Limb (tissue), 2 donors: ENCODE measurements around the gene TMSB10.
"Not testable (repeated sequence)": the region's sequence is repeated elsewhere in the genome, so short reads cannot be mapped to it uniquely, and the experiment has no call there.

Source experiments
- DNase-seq, 2 donors: peaks; one replicate each; pipeline ENCODE4 v3.0.0-alpha.2; 2016; ENCODE audit errors: extremely low spot score in 2 of 2

The TMSB10 gene

DNA sequence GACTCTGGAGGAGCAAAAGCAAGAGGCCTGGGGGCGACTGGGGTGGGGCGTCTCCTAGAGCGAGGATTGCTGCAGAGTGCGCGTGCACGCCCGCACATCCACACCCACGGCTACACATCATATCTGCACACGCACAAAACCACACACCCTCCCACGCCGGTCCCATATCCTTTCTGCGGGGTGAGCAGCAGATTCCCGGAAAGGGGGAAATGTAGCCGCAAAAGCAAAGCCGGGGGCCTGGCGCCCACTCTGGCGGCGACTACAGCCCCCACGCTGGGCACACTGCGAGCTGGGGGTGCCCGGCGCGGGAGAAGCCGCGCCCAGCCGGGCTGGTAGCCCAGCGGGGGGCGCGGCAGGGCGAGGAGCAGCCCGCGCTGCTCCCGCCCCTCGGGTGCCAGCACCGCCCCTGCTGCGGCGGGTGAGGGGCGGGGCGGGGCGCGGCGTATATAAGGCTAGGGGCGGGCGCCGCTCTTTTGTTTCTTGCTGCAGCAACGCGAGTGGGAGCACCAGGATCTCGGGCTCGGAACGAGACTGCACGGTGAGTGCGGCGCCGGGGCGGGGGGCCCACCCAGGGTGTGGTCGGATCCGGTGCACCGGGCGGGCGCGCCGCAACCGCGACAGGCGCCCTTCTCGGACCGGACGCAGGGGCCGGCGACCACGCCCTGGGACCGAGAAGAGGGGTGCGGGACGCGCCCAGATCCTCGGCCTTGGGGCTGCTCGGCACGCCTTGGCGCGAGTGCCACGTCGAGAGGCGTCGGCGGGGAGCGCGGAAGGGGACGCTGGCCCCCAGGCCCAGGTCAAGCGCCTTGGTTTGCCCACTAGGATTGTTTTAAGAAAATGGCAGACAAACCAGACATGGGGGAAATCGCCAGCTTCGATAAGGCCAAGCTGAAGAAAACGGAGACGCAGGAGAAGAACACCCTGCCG is at the start of gene TMSB10:
TSS of gene TMSB10 (plus strand) at position 476 of the 927 bp plus-strand sequence.
- DNase-seq = peak; percentile 85 to 95

DNA sequence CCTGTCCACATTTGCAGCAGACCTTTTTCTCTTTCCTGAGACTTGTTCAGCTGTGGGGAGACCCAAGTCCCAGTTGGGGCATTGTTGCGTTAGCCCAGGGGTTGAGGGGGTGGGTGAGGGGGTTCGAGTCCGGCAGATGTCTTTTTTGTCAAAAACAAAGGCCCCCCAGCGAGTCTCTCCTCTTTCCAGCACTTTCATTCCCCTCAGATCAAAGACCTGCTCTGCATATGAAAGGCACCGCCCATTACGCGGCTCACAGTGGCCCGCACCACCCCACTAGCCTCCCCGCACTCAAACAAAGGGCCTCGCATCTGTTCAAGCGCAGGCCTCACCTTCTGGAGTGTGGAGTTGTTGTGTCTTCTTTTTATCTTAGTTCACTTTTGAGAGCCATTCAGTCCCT is 49.7 kb upstream of the TMSB10 start:
- DNase-seq = no peak

GRCh38 chr2:84856787-84857186 is 48.7 kb upstream of the TMSB10 start:
- no peak for DNase-seq

- DNase-seq = no peak
These were observed 47.9 kb upstream of the TMSB10 start for GRCh38 chr2:84857566-84857965.

DNA sequence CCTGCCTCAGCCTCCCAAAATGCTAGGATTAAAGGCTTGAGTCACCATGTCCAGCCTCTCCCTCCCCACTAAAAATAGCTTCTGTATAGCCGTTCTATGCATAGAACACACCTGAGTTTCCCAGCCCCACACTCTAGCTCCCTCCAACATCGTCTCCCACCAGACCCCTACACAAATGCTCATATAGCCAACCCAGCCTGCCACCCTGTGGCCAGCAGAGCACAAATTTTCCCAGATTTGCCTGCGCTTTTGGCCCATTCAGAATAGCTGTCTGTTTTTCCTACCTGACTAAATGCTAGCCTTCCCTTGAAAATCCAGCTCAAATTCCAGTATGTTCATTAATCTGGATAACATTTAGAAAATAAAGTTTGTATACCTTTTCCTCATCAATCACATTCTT is 47.3 kb upstream of the TMSB10 start:
- DNase-seq = no peak

GRCh38 chr2:84858937-84859336 is 46.5 kb upstream of the TMSB10 start:
- DNase-seq = no peak

DNA sequence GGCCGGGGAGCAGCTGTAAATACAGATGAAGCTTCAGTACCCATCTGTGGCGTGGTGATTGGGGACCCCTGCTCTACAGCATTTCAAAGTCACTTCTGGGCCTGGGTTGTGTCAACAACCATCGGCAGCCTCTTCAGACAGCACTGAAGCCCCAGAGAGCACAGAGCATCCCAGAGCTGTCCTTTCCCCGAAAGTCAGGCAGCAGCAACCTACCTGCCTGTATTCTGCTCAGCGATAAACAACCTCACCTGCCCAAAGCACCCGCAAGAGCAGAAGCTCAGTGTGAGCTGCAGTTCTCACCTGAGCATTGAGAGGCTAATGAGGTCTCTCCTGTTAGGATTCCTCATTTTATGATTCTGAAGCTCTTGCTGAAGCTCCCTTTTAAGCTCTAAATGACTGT is 43.9 kb upstream of the TMSB10 start:
- DNase-seq = no peak

- DNase-seq = no peak
These were observed 43.5 kb upstream of the TMSB10 start for GRCh38 chr2:84862006-84862405.

- no peak for DNase-seq
These were observed 40.2 kb upstream of the TMSB10 start for GRCh38 chr2:84865181-84865783.

- DNase-seq = no peak
These were observed 39.3 kb upstream of the TMSB10 start for GRCh38 chr2:84866122-84866521.

DNA sequence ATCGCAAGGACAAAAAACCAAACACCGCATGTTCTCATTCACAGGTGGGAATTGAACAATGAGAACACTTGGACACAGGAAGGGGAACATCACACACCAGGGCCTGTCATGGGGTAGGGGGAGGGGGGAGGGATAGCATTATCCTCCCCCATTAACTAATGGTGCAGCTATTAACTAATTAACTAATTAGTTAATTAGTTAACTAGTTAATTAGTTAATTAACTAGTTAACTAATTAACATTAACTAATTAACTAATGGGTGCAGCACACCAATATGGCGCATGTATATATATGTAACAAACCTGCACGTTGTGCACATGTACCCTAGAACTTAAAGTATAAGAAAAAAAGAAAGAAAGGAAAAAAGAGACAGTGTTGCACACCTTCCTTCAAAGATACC is 37.1 kb upstream of the TMSB10 start:
- DNase-seq = not testable (repeated sequence)

DNA sequence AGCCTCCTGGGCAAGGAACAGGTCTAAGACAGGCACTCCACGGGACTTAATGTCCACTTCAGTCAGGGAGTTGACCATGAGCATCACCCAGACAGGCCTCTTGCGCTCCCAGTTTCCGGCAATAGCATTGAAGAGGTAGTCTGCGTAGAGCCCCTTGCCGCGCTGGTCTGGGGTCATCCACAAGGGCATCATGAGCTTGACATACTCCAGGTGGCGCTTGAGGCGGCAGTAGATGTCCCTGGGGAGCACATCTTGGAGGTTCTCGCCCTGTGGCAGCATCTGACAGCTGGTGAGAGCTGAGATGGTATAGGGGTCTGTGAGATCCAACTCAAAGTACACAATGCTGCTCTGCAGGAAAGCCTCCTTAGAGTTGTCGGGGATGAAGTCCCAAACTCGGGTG is 35.1 kb upstream of the TMSB10 start:
- no peak for DNase-seq

GRCh38 chr2:84872691-84873090 is 32.8 kb upstream of the TMSB10 start:
- DNase-seq = not testable (repeated sequence)

GRCh38 chr2:84873350-84873749 is 32.1 kb upstream of the TMSB10 start:
- no peak for DNase-seq

DNA sequence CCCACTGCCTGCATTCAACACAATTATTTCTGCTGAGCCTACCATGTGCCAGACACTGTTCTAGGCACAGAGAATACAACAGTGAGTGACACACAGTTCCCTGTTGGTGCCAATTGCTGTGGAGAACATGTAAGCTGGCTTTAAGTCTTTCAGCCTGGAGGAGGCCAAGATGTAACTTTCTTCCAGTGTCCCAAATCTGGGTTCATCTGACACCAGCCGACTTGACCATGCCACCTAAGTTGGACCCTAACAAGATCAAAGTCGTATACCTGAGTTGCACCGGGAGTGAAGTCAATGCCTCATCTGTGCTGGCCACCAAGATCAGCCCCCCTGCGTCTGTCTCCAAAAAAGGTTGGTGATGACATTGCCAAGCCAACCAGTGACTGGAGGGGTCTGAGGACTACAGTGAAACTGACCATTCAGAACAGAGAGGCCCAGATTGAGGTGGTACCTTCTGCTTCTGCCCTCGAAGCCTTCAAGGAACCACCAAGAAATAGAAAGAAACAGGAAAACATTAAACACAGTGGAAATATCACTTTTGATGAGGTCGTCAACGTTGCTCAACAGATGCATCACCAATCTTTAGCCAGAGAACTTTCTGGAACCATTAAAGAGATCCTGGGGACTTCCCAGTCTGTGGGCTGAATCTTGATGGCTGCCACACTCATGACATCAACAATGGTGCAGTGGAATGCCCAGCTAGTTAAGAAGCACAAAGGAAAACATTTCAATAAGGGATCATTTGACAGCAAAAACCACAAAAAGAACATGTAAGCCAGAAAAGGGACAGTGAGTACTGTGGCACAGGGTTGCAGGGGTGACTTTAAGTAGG is 30.9 kb upstream of the TMSB10 start:
- DNase-seq = no peak

DNA sequence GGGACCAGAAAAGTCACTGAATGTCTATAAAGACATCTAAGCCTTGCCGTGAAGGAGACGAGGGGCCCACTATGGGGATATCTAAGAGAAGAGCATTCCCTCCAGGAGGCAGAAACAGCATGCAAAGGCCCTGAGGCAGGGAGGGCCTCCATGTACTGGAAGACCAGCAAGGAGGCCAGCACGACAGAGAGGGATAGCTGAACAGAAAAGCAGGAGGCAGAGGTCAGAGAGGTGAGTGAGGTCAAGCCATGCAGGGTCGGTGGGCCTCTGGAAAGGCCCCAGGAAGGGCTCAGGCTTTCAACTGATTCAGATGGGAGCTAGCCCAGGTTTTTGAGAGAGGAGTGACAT is 30.3 kb upstream of the TMSB10 start:
- no peak for DNase-seq

- DNase-seq = not testable (repeated sequence)
These were observed 29.8 kb upstream of the TMSB10 start for GRCh38 chr2:84875619-84876018.

GRCh38 chr2:84876369-84876768 is 29.1 kb upstream of the TMSB10 start:
- no peak for DNase-seq

DNA sequence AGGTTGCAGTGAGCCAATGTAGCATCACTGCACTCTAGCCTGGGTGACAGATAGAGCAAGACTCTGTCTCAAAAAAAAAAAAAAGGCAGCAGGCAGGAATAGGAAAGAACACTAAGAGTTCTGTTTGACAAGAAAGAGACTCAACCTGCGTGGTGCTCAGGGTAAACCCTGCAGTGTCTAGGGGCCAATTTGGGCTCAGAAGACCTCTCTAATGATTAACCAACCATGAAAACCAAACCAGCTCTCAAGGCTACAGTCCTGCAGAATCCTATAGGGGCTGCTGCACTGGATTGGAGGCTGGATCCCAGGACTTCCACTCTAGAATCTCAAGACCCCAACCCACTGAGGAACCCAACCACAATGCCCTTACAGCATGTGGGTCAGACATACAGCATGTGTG is 27.0 kb upstream of the TMSB10 start:
- DNase-seq = no peak

DNA sequence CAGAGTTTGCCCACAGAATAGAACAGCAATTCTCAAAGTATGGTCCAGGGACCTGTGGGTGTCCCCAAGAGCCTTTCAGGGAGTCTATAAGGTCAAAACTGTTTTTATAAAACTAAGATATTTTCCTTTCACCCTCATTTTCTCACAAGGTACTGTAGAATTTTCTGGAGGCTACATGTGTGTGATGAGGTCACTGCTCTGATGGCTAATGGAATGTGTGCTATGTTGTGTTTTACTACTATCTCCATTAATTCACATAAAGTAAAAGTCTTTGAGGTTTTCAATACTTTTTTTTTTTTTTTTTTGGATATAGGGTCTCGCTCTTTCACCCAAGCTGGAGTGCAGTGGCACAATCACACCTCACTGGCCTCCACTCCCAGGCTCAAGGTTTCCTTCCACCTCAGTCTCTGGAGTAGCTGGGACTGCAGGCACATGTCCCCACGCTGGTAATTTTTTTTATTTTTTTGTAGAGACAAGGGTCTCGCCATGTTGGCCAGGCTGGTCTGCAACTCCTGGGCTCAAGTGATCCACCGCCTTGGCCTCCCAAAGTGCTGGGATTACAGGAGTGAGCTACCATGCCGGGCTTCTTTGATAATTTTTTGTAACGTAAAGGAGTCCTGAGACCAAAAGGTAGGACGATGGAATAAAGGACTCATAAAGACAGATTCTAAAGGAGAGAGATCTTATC is 26.4 kb upstream of the TMSB10 start:
- DNase-seq = no peak

DNA sequence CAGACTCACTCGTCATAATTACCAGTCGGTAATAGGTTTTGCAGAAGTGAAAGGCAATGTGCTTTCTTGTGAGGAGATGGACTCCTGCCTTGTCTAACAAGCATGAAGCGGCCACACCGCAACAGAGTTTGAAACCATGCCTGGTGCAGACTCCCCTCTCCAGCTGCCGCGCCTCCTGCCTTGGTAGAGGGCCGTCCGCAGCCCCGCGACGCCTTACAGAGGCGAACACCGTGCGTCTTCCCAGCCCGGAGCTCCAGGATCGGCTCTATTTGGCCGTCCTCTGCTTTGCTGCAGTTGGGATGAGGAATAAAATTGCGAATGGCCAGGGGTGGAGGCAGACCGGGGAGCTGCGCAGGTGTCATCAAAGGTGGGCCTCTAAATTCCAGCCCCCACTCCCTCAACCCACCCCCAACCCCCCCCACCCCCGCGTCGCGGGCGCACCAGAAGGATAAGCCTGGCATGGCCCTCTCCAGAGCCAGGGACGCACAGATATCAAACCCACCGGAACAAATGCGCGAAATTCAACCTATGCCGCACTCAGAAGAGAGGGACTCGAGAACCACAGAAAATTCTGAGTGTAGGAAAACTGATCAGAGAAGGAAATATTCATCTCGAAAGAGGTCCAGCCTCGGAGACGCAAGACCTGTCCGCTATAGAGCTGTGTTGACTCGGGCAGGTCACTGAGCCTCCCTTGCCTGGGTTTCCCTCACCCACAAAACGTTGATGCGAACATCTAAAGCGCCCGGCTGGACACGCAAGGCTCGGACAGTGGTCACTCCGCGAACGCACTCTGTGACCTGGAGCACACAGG is 25.7 kb upstream of the TMSB10 start:
- peak in 1 of 2 donors; percentile 48 for DNase-seq
